Smooth muscle cell of the brain vasculature (primary cell): ENCODE measurements around the gene ZRANB1.
A peak's percentile ranks its signal among the peaks of the same experiment; 100 is the strongest.
"Not testable (repeated sequence)": the region's sequence is repeated elsewhere in the genome, so short reads cannot be mapped to it uniquely, and the experiment has no call there.

Experiments
- DNase-seq: peaks from one replicate; pipeline ENCODE4 v3.0.0-alpha.2; 2012; ENCODE audit warnings: low read depth, low spot score

Gene ZRANB1

GRCh38 chr10:124941823-124942222 is at the start of gene ZRANB1:
TSS of gene ZRANB1 (plus strand) at chr10:124942123. CDS start at chr10:124942494, 371 bp downstream.
- no peak for DNase-seq

GRCh38 chr10:124892905-124893304 is 49.0 kb upstream of the ZRANB1 start:
- DNase-seq, result no peak

GRCh38 chr10:124894569-124895215 is 47.2 kb upstream of the ZRANB1 start:
- DNase-seq, result no peak

DNA sequence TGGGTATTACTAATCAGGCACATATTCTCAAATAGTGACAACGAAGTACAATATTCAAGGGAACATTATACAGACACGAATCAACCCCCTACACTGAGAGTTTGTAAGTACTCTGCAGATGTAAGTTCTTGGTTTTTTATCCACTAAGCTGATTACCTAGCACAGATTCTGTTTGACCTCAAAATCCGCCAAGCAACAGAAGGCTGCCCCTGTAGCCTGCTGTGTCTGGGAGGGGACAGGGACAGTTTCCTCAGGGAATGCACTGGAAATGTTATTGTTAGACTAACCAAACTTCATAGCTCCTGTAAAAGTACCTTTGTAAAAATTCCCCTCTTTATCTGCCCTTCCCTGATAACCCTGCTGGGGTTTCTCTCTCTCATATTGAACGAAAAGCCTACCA is 45.2 kb upstream of the ZRANB1 start:
- no peak for DNase-seq

DNA sequence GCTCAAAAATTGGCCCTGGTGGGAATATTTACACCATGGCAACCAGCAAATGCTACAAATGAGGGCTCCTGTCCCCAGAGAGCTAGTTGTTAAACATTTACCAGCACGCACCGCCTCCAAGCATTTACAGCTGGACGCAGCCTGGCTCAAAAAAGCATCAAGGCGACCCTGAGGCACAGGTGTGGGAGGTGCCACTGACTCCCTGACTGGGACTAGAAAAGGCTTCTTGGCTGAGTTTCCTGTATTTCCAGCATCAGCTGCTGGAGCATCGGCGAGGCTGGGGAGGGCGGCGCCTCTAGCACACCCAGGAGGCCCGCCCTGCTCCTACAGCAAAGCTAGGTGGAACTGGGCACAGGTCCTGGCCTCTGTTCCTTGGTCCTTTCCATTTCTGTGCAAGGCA is 43.5 kb upstream of the ZRANB1 start:
- DNase-seq, result no peak

DNA sequence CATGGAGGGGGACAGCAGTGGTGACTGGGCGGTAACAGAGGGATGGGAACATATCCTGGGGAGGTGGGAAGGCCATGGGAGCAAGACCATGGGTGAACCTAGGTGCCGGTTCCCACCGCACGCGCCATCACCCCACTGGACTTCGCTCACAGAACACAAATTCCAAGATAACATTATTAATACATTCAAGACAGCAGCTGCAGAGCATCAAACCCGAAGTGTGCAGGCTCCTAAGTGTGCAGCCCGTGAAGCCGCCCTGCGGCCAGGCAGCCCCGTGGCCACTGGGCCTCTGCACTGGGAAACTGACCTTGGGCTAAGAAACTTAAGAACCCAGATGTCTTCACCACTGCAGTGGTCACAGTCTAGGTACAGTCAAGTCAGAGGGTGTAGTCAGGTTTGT is 42.8 kb upstream of the ZRANB1 start:
- no peak for DNase-seq

DNA sequence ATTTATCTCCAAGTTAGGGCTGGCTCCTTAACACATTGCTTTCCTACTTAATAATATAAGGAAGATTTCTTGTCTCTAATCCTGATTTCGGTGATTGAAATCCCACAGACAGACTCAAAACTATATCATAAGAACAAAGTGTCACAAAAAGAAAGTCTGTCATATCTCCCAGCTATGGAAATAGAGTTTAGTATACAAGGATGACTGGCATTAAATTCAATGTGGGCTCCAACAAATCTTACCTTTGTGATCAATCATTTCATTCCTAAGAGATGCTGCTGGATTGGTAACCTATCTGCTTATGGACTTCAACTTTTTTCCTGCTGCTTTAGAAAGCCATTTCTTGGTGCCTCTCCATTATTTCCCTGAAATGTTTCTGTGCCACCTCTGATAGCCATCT is 39.5 kb upstream of the ZRANB1 start:
- no peak for DNase-seq

DNA sequence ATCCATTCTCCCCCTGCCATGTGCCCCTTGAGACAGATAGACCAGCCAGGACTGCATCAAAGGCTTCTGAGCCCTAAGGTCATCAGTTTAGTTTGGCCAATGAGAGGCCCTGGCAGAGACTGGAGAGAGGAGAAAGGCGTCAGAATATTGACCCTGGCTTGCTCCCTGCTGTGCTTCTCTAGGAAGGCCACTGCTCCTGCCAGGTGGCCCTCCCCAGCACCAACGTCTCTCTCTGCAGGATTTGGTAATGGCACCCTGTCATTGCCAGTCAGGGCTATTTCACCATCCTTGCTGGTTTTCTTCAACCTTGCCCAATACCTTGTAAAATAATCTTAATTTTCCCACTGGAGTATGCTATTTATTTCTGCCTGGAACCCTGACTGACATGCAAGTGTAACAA is 38.8 kb upstream of the ZRANB1 start:
- no peak for DNase-seq

GRCh38 chr10:124904796-124905195 is 37.1 kb upstream of the ZRANB1 start:
- DNase-seq, result no peak

DNA sequence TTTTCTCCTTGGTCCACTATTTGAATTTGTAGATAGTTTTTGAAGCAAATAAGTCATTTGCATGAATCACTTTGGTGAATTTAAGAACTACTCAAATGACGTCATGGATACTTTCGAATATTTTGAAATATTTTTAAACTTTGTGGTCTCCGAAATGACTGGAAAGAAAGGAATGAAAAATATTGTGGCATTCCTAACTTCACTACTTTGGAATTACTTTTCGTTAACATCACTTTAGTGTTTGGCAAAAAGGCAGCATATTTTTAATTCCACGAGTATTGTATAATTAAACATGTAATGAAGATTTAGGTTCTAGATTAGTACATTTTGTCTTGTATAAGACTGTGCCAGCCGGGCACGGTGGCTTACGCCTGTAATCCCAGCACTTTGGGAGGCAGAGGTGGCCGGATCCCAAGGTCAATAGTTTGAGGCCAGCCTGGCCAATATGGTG is 35.3 kb upstream of the ZRANB1 start:
- no peak for DNase-seq

DNA sequence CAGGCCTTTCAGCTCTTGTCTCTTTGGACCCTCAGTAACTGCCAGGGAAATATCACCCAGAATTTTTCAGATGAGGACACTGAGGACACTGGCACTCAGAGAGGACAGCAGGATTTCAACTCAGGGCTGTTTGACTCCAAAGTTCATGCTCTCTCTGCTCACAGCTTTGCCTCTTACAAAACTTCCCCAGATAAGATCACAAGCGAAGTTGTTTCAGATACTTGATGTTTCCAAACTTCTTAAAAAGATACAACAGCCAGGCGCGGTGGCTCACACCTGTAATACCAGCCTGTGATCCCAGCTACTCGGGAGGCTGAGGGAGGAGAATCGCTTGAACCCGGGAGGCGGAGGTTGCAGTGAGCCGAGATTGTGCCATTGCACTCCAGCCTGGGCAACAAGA is 32.4 kb upstream of the ZRANB1 start:
- DNase-seq, result no peak

DNA sequence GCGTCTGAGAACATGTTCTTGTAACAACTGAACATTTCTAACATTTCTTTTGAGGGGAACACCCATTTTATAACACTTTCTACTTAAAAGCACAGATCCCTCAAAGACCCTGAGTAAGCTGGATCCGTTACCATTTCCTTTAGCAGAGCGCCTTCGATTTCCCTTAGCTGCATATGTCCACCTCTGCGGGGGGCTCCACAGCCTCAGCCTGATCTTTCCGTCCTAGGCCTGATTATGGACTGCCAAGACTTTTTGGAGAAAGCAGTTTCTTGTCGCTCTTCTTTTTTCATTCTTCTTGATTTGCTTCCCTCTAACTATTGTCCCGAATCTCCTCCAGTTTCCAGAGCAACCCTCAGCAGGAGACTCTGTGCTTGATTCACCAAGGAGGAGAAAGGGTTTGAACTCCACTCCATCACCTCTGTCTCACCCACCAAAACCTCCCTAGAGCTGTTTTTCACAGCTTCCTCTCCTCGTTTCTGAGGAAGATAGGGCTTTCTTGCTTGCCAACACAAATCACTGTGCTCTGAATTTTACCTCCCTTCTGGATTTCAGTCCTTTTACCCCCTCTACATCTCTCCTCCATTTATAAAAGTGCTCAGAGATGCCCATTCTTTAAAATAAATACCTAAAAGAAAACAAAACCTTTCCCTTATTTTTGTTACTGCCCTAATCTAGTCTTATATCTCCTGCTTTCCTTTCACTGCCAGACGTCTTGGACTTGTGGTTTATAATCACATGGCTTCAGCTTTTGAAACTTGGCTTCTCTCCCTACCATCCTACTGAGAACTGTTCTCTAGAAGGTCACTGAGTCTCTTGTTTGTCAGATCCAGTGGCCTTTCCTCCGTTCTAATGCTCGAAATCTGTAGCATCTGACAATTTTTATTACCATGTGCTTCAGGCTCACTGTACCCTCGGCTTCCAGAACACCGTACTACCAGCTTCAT is 30.5 kb upstream of the ZRANB1 start:
- no peak for DNase-seq

GRCh38 chr10:124912101-124912886 is 29.6 kb upstream of the ZRANB1 start:
- DNase-seq, result no peak

DNA sequence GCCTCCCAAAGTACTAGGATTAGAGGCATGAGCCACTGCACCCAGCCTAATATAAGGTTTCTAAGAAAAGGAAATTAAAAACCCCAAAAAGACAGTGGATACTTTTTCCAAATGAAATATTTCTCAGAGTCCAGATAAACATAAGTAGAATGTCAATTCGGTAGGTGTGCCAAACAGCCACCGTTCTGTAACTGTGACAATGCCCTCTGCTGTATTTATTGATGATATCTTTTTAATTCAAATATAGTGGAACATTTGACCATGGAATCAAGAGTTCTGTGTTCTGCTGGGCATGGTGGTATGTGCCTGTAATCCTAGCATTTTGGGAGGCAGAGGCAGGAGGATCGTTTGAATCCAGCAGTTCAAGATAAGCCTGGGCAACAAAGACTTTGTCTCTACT is 28.8 kb upstream of the ZRANB1 start:
- no peak for DNase-seq

DNA sequence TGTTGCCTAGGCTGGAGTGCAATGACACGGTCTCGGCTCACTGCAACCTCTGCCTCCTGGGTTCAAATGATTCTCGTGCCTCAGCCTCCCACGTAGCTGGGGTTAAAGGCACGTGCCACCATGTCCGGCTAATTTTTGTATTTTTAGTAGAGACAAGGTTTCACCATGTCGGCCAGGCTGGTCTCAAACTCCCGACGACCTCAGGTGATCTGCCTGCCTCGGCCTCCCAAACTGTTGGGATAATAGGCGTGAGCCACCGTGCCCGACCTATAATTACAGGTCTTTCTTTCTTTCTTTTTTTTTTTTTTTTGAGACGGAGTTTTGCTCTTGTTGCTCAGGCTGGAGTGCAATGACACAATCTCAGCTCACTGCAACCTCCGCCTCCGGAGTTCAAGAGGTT is 27.5 kb upstream of the ZRANB1 start:
- not testable (repeated sequence) for DNase-seq

- DNase-seq, result no peak
Measured at GRCh38 chr10:124916098-124916584, 25.8 kb upstream of the ZRANB1 start.

DNA sequence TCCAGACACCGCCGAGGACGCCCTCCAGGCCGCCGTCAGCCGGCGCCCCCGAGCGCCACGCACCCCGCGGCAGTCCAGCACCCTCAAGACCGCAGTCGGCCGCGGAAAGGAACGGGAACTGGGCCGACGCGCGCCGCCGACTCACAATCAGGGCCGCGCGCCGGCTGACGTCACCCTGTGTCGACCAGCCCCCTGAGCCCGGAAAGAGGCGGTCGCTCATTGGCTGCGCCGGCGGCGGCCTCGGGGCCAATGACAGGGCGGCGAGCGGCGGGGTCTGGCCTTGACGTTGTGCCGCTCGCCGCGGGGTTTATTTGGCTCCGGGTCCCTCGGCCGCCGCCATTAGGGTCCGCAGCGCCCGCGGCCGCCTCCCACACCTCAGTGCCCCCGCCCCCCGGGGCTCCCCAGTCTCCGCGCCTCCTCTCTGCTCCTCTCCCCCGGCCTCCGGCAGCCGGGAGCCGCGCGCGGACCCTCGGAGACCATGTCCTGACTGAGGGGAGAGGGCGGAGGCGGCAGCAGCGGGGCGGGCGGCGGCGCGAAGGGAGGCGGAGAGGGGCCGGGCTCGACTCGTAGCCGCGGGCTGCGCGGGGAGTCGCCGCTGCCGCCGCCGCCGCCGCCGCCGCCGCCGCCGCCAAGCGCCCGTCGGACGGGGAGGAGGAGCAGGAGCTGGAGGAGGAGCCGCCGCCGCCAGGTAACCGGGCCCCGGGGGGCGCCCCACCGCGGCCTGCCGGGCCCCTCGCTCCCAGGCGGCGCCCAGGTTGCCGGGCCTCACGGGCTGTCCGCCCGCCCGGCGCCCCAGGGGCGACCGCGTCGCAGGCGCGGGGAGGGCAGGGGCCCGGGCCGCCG is 25.1 kb upstream of the ZRANB1 start:
- DNase-seq, result peak; percentile 84

DNA sequence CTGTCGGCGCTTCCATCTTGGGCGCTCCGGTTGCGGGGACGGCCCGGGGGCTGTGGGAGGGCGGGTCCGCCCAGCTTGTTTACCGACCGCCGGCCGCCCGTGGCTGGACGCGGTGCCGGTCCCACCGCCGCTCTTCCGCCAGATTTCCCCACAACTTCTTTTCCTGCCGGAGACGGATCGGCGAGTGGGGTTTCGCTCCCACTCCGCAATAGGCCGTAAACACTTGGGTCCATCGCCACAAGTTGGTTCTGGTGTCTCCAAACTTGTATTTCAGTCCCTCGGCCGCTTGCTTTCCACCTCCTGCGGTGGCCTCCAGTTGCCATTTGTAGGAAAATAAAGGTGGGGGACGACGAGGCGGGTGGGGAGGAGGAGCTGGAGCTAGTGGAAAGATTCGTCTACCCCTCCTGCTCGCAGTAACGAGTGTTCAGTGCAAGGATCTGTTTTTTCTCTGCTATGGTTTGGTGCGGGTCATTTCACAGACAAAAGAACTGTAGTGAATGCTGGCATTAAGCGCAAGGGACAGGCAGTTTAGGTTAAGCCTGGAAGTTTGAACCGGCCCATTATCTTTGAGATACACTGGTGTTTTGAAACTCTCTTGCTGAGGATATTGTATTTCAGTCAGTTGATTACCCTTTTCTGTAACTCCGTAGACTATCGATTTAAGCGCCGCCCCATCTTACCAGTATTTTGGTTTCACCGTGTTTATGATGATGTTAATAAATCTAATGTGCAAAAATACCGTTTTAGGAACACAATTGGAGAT is 24.3 kb upstream of the ZRANB1 start:
- DNase-seq, result no peak

DNA sequence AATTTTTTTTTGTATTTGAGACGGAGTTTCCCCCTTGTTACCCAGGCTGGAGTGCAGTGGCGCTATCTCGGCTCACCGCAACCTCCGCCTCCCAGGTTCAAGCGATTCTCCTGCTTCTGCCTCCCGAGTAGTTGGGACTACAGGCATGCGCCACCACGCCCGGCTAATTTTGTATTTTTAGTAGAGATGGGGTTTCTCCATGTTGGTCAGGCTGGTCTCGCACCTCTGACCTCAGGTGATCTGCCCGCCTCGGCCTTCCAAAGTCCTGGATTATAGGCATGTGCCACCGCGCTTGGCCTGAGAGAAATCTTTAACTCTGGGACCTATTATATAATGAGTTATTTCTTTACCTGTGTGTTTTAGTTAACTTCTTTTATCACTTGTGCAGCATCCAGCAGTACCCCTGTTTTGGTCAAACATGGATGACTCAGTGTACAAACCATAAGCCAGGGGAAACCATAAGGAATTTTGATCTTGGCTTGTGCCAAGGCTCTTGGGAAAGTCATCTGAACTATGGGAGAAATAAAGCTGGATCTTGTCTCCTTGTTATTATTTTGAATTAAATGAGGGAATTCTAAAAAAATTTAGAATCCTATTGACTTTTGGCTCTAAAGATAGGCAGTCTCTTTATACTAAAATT is 23.6 kb upstream of the ZRANB1 start:
- no peak for DNase-seq

DNA sequence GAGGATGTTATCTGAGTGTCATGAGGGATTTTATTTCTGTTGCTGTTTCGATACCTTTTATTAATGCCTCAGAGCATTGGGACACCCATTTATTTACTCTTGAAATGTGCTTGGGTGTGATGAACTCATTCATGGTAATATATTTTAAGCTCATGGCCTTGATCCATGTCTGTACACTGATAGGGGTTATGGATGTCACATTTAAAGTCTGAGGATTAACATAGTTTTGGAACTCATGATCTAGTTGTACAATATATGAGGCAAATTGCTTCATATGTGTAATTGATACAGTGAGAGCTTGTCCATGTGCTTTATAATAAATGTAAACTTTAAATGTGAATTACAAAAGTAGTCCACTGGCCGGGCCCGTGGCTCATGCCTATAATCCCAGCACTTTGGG is 23.0 kb upstream of the ZRANB1 start:
- DNase-seq, result no peak
